Articular chondrocyte of knee joint (primary cell): ENCODE data around the gene TEX2. TPM values are rescaled to one million over a fixed set of nuclear protein-coding genes. Genes with fewer than 3 reads are reported as not detected.

Experiments used
- small RNA-seq: library from RNA; depleted of rRNA; stranded (forward); fragments of <200 nt; gene quantifications from one replicate; pipeline ENCODE3, GENCODE V24; 2012
- total RNA-seq: library from RNA; depleted of rRNA; stranded (reverse); fragments of >200 nt; gene quantifications from 2 replicates; pipeline ENCODE4 v1.2.3, GENCODE V29; 2012

Gene TEX2, protein sequence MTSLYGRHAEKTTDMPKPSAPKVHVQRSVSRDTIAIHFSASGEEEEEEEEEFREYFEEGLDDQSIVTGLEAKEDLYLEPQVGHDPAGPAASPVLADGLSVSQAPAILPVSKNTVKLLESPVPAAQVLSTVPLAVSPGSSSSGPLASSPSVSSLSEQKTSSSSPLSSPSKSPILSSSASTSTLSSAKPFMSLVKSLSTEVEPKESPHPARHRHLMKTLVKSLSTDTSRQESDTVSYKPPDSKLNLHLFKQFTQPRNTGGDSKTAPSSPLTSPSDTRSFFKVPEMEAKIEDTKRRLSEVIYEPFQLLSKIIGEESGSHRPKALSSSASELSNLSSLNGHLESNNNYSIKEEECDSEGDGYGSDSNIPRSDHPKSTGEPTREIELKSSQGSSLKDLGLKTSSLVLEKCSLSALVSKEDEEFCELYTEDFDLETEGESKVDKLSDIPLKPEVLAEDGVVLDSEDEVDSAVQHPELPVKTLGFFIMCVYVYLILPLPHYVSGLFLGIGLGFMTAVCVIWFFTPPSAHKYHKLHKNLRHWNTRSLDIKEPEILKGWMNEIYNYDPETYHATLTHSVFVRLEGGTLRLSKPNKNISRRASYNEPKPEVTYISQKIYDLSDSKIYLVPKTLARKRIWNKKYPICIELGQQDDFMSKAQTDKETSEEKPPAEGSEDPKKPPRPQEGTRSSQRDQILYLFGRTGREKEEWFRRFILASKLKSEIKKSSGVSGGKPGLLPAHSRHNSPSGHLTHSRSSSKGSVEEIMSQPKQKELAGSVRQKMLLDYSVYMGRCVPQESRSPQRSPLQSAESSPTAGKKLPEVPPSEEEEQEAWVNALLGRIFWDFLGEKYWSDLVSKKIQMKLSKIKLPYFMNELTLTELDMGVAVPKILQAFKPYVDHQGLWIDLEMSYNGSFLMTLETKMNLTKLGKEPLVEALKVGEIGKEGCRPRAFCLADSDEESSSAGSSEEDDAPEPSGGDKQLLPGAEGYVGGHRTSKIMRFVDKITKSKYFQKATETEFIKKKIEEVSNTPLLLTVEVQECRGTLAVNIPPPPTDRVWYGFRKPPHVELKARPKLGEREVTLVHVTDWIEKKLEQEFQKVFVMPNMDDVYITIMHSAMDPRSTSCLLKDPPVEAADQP
- total RNA-seq = 18.3 and 21.4 TPM in 2 replicates

DNA sequence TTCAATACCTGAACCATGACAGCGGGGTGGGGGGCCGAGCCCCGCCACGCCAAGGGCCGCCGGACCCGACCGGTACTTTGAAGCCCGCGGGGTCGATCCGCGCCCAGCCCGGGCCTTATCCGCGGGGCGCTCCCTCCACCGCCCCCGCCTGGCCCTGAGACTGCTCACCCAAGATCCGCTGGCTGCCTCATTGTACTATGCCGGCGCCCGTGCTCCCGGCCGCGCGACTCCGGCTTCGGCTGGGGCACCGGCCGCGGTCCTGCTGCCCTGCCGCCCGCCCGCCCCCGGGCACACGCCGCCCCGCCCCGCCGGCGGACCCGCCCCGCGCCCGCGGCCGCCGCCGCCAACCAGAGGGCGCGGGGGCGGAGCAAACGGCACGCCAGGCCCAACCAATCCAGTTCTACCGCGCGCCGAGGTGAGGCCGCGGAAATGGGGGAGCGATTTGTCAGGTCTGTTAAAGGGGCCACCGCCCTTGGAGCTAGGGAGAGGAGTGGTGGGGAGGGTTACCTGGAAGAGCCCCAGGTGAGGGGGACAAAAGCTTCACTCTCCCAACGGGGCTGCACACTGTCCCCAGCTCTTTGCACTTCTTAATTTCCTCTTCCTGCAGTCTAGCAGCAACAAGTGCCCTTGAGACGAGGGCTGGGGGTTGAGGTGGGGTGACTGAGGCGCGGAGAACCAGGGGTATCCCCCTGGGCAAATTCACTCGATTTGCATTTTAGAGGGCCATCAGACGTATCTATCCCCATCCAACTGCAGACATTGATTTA, at the start of gene TEX2:
Gene TEX2, minus strand, starts transcription at position 261 of the 767 bp plus-strand sequence. CDS start 49,043 bp downstream, outside the sequence.

GRCh38 chr17:64129765-64130558, 133.1 kb downstream of the TEX2 start, which contains the start of gene ERN1:
ERN1 (minus strand) TSS chr17:64130144; CDS start chr17:64130029, 115 bp downstream.

Small RNA genes within 50 kb of the gene (small RNA-seq; reads per million reads assigned to genes)
- gene SNORD104 = 2,734 reads per million, percentile 99 among the genes with 10 or more reads in this experiment

Other genes with a start within 250 kb of the TEX2 start
- 5.1 and 8.3 TPM in 2 replicates for gene ICAM2, start 242.6 kb downstream of the TEX2 start, total RNA-seq
- 7.3 and 9.4 TPM in 2 replicates for gene ERN1, start 133.1 kb downstream of the TEX2 start, total RNA-seq
- gene PECAM1, start 127.6 kb upstream of the TEX2 start, total RNA-seq = 0.13 and 2.2 TPM in 2 replicates
- gene MILR1, start 185.9 kb upstream of the TEX2 start, total RNA-seq = 4.1 and 4.4 TPM in 2 replicates
- gene POLG2, start 233.8 kb upstream of the TEX2 start, total RNA-seq = 7.4 and 9.0 TPM in 2 replicates
- 311 and 527 TPM in 2 replicates for gene DDX5, start 243.0 kb upstream of the TEX2 start, total RNA-seq
- 34.2 and 36.8 TPM in 2 replicates for gene CEP95, start 243.7 kb upstream of the TEX2 start, total RNA-seq